ENCODE measurements around the gene CHAD. TPM values are rescaled to one million over a fixed set of nuclear protein-coding genes. Genes with fewer than 3 reads are reported as not detected.

The CHAD gene
- total and polyA plus RNA-seq, 2 of the 13 experiments (the other 11 are each of a cell fraction or from before 2014, with no cell fraction given): 1.4 TPM; not detected in 1

DNA sequence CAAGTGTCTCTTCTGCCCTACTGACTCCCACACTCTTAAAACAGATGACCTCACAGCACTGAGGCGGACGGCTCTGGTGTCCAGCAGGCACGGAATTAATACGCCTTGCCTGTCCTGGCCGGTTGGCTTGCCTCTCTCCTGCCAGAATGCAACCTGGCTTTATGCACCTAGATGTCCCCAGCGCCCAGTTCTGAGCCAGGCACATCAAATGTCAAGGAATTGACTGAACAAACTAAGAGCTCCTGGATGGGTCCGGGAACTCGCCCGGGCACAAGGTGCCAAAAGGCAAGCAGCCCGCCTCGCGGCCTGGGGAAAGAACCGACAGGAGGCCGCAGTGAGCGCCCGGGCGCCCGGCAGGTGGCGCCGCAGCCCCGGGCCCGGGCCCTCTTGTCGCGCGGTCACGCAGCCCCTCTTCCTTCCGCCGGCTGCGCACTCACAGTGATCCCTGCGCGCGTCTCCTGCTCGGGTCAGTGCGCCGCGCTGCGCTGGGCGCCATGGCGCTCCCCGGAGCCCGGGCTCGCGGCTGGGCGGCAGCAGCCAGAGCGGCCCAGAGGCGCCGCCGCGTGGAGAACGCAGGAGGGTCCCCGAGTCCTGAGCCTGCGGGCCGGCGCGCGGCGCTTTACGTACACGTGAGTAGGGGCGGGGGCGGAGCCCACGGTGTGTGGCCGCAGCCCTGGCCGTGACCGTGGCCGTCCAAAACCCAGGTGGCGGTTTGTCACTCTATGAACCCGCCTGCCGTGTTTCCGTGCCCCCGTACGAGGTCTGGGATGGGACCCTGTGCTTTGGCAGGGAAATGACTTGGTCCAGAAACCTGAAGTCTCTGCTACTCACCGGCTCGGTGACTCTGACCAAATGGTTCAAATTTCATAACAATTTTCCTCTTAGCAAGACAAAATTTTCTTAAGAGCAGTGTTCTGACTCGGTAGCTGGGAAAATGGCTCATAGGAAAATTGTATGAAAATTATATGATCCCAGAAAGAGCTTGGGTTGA lies 10.0 kb upstream of the CHAD start, which contains the start of gene RSAD1 (continued):
- TF ChIP-seq, protein P1, sequence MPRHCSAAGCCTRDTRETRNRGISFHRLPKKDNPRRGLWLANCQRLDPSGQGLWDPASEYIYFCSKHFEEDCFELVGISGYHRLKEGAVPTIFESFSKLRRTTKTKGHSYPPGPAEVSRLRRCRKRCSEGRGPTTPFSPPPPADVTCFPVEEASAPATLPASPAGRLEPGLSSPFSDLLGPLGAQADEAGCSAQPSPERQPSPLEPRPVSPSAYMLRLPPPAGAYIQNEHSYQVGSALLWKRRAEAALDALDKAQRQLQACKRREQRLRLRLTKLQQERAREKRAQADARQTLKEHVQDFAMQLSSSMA (CRISPR knock-in tag; IDR thresholded peaks at IDR 0.05): no peak
- TF ChIP-seq MLLT10 (CRISPR knock-in tag; IDR thresholded peaks at IDR 0.05) (no peak), HBP1 (CRISPR knock-in tag; IDR thresholded peaks at IDR 0.05; ENCODE audit: low read depth) (peak; percentile 90), ZNF678 (CRISPR knock-in tag; IDR thresholded peaks at IDR 0.05) (peak; percentile 83; the same call in 1 of the 2 replicates), MIER3 (CRISPR knock-in tag; IDR thresholded peaks at IDR 0.05; ENCODE audit: borderline replicate concordance) (peak; percentile 50; the same call in 1 of the 2 replicates), ZNF546 (CRISPR knock-in tag; conservative IDR thresholded peaks at IDR 0.05) (peak; percentile 92; the same call in 1 of the 2 replicates), NCOA2 (CRISPR knock-in tag; IDR thresholded peaks at IDR 0.05) (no peak; the same call in none of the 2 replicates), KLF16 (CRISPR knock-in tag; IDR thresholded peaks at IDR 0.05) (peak in 1 of 2 experiments; percentile 68; a peak in 3 of 4 replicates), ONECUT2 (CRISPR knock-in tag; IDR thresholded peaks at IDR 0.05) (no peak), HDAC2 (CRISPR knock-in tag; IDR thresholded peaks at IDR 0.05) (peak; percentile 71), ATRX (CRISPR knock-in tag; IDR thresholded peaks at IDR 0.05; ENCODE audit: borderline replicate concordance) (no peak), DR1 (CRISPR knock-in tag; IDR thresholded peaks at IDR 0.05) (peak; percentile 78), TAF1 (CRISPR knock-in tag; IDR thresholded peaks at IDR 0.05) (peak; percentile 66), SOX5 (CRISPR knock-in tag; IDR thresholded peaks at IDR 0.05; ENCODE audit: borderline replicate concordance) (peak; percentile 57; the same call in 1 of the 2 replicates), ZBTB1 (CRISPR knock-in tag; IDR thresholded peaks at IDR 0.05; ENCODE audit: borderline replicate concordance) (no peak), ZNF446 (CRISPR knock-in tag; IDR thresholded peaks at IDR 0.05) (no peak; the same call in 1 of the 2 replicates), MEIS2 (CRISPR knock-in tag; IDR thresholded peaks at IDR 0.05) (peak; percentile 93), PCBP1 (IDR thresholded peaks at IDR 0.05; ENCODE audit: borderline replicate concordance, low read depth, low read length) (no peak), ZNF460 (CRISPR knock-in tag; IDR thresholded peaks at IDR 0.05; ENCODE audit: borderline replicate concordance) (0 out of 2 replicates have a peak, but pooled peaks have one; percentile 40)
- TF ChIP-seq, protein P2, sequence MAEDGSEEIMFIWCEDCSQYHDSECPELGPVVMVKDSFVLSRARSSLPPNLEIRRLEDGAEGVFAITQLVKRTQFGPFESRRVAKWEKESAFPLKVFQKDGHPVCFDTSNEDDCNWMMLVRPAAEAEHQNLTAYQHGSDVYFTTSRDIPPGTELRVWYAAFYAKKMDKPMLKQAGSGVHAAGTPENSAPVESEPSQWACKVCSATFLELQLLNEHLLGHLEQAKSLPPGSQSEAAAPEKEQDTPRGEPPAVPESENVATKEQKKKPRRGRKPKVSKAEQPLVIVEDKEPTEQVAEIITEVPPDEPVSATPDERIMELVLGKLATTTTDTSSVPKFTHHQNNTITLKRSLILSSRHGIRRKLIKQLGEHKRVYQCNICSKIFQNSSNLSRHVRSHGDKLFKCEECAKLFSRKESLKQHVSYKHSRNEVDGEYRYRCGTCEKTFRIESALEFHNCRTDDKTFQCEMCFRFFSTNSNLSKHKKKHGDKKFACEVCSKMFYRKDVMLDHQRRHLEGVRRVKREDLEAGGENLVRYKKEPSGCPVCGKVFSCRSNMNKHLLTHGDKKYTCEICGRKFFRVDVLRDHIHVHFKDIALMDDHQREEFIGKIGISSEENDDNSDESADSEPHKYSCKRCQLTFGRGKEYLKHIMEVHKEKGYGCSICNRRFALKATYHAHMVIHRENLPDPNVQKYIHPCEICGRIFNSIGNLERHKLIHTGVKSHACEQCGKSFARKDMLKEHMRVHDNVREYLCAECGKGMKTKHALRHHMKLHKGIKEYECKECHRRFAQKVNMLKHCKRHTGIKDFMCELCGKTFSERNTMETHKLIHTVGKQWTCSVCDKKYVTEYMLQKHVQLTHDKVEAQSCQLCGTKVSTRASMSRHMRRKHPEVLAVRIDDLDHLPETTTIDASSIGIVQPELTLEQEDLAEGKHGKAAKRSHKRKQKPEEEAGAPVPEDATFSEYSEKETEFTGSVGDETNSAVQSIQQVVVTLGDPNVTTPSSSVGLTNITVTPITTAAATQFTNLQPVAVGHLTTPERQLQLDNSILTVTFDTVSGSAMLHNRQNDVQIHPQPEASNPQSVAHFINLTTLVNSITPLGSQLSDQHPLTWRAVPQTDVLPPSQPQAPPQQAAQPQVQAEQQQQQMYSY (CRISPR knock-in tag; IDR thresholded peaks at IDR 0.05): peak; percentile 75; the same call in 1 of the 2 replicates
- TF ChIP-seq, protein P3, sequence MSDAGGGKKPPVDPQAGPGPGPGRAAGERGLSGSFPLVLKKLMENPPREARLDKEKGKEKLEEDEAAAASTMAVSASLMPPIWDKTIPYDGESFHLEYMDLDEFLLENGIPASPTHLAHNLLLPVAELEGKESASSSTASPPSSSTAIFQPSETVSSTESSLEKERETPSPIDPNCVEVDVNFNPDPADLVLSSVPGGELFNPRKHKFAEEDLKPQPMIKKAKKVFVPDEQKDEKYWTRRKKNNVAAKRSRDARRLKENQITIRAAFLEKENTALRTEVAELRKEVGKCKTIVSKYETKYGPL (CRISPR knock-in tag; IDR thresholded peaks at IDR 0.05): peak; percentile 76; the same call in 1 of the 2 replicates
